ENCODE data around the gene MCF2L. TPM values are rescaled to one million over a fixed set of nuclear protein-coding genes. Genes with fewer than 3 reads are reported as not detected.
"Not testable (repeated sequence)": the region's sequence is repeated elsewhere in the genome, so short reads cannot be mapped to it uniquely, and the experiment has no call there.

Gene MCF2L
- total RNA-seq, 1 donor from 2014 or later = 8.3 TPM

DNA sequence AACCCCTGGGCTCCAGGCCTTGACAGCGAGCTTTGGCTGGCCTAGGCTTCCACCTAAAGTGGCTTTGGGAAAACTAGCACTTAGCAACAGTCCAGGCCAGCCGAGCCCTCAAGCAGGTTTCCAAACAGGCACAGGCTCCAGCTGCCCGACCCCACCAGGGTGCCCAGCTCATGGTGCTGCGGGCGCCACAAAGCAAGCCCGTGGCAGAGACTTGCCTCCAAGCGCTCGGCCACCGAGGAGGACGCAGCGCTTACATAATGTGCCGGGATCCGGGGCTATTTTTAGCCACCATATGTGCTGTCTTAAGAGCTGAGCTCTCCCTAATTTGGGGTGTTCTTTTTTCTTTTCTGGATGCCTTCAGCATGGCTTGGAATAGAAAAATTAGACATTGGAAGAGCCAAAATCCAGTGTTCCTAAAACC, 80.5 kb downstream of the MCF2L start:
- DNase-seq (ENCODE audit: low read depth) = no peak

DNA sequence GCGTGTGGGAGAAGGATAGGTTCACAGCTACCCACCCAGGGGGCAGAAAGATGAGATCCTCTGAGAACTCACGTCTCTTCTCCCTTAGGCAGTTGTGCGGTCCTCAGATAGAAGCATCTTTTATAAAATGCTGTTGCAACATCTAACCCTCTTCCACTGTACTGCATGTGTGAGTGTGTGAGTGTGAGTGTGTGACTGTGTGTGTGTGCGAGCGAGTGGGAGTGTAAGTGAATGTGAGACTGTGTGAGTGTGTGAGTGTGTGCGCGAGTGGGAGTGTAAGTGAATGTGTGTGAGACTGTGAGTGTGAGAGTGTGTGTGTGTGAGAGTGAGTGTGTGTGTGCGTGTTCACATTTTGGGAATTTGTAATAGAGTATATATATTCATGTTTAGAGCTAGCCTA, 81.0 kb downstream of the MCF2L start:
- no peak for DNase-seq (ENCODE audit: low read depth)

DNA sequence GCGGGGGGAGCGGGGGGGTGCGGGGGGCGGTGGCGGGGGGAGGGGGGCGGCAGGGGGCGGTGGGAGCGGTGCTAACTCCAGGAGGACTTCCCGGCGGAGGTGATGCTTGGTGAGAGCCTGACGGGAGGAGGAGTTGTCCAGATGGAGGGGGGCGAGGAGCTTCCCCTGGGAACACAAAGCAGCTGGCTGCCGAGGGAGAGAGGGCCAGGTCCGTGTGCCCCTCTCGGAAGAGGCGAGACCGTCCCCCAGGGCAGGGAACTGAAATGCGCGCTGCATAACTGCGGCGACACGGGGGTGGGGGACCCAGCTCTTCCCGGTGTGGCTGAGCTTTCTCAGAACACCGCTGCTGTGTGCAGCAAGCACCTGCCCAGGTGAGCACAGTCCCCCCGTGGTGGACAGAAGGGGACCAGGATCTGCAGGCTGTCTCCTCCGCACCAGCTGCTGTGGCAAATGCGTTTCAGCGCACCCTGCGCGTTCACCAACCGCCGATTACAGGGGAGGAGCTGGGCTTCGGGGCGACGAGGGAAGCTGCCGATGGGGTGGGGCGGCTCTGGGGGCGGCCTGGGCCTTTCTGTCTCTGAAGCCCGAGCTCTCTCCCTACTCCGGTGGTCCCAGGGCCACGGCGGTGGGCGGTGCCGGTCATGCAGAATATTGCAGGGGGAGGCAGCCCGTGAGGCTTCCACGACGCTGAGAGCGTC, 81.9 kb downstream of the MCF2L start:
- no peak for DNase-seq (ENCODE audit: low read depth)

DNA sequence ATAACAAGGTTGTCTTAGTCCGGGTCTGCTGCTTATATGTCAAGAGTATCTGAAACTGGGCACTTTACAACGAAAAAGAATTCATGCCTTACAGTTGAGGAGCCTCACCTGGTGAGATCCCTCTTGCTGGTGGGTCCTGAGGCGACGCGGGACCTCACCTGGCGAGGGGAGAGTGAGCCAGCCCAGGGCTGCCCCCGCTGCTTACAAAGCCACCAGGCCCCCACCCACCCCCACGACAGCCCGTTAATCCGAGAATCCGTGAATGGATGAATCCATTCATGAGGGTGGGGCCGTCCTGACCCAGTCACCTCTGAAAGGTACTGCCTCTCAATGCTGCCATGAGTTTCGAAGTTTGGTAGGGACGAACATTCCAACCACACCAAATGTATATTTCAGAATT, 82.6 kb downstream of the MCF2L start:
- DNase-seq (ENCODE audit: low read depth) = no peak

DNA sequence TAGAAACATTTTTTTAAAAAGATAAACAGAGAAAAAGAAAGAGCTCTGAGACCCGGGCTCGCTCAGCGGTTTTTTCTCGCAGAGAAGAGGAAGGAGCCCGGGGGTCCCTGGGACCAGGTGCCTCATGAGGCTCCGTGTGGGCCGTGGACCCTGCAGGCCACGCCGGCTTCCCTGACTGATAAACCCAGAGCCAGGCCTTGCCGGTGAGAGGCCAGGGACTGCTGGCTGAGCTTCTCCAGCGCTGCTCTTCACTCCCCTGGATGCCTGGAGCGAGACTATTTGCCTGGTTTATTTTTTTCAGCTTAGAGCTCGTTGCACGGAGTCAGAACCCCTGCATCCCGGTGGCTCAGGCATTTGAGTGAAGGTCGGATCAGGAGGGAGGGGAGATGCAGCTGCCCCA, 83.2 kb downstream of the MCF2L start:
- DNase-seq (ENCODE audit: low read depth) = no peak

DNA sequence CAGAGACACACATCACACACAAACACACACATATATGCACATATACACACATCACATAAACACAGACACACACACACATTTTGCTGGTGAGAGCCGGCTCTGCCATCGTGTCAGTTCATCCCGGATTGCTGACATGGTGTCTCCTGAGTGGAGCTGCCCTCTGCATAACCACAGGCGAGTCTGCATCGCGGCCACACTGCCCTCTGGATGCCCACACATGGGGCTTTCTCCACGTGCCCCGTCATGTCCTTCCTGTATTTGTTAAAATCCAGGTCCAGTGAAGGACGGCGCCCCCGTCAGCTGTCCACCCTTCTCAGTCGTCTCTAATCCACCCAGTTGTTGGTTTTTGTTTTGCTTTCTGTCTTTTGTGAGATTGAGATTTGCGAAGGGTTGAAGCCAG, 84.0 kb downstream of the MCF2L start:
- DNase-seq (ENCODE audit: low read depth) = no peak

DNA sequence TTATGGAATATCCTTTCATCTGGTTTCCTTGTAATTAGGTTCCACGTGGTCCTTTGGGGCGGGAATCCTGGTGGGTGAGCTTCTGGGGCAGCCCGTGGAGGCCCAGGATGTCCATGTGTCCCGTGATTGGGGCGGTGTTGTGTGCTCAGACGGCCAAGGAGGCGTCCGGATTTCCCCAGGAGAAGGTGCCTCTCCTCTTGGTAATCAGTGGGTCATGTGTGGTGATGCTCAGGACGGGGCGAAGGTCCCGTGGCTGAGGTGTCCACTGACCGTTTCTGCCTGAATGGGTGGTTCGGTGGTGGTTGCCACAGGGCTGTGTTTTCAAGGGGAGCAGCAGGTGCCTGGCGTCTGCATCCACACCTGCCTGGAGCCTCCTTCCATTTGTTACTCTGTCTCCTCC, 84.4 kb downstream of the MCF2L start:
- DNase-seq (ENCODE audit: low read depth) = no peak

DNA sequence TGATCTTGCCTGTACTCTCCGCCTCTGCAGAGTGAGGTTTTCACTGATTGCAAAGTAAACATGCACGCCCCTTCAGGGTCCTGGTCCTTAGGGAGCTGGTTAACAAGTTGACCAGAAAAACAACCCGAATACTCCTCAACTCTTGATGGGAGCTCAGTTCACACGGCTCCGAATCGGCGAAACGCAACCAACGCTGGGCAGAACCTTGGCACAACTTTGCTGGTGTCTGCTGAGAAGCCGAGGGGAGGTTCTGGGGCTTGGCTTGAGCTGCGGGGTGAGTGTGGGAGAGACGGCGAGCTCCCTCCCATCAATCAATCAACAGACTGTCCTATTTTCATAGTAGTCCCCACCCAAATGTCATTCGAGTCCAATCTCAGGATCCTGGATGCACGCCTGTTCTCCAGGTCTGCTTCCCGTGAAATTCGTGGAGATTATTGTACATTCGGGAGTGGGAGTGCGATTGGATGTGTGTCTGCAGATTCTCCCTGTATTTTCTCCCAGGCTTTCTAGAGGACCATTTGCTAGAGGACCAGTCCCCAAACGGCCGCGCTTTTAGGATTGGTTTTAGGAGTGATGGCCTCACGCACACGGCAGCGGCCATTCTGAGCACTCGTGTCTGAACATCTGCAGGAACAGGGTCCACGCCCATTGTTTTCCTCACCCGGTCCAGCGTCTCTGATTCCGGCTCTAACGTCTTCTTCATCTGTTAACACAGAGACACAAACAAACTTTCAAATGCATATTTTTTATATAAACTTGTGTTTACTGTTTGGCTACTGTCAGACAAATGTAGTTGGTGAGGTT, 85.0 kb downstream of the MCF2L start:
- no peak for DNase-seq (ENCODE audit: low read depth)

DNA sequence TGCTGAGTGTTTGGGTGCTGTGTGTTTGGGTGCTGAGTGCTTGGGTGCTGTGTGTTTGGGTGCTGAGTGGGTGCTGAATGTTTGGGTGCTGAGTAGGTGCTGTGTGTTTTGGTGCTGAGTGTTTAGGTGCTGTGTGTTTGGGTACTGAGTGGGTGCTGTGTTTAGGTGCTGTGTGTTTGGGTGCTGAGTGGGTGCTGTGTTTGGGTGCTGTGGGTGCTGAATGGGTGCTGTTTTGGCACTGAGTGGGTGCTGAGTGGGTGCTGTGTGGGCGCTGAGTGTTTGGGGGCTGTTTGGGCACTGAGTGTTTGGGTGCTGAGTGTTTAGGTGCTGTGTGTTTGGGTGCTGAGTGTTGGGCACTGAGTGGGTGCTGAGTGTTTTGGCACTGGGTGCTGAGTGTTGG, 88.1 kb downstream of the MCF2L start:
- no peak for DNase-seq (ENCODE audit: low read depth)

DNA sequence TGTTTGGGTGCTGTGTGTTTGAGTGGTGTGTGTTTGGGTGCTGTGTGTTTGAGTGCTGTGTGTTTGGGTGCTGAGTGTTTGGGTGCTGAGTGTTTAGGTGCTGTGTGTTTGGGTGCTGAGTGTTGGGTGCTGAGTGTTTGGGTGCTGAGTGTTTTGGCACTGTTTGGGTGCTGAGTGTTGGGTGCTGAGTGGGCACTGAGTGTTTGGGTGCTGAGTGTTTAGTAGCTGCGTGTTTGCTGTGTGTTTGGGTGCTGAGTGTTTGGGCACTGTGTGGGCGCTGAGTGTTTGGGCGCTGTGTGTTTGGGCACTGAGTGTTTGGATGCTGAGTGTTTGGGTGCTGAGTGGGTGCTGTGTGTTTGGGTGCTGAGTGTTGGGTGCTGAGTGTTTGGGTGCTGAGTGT, 88.5 kb downstream of the MCF2L start:
- not testable (repeated sequence) for DNase-seq (ENCODE audit: low read depth)

DNA sequence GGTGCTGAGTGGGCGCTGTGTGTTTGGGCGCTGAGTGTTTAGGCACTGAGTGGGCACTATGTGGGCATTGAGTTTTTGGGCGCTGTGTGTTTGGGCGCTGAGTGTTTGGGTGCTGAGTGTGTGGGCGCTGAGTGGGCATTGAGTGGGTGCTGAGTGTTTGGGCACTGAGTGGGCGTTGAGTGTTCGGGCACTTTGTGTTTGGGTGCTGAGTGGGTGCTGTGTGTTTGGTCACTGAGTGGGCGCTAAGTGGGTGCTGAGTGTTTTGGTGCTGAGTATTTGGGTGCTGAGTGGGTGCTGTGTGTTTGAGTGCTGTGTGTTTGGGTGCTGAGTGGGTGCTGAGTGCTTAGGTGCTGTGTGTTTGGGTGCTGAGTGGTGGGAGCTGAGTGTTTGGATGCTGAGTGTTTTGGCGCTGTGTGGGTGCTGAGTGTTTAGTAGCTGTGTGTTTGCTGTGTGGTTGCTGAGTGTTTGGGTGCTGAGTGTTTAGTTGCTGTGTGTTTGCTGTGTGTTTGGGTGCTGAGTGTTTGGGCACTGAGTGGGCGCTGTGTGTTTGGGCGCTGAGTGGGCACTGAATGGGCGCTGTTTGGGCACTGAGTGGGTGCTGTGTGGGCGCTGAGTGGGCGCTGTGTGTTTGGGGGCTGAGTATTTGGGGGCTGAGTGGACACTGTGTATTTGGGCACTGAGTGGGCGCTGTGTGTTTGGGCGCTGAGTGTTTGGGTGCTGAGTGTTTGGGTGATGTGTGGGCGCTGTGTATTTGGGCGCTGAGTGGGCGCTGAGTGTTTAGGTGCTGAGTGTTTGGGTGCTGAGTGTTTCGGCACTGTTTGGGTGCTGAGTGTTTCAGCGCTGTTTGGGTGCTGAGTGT, 89.3 kb downstream of the MCF2L start:
- DNase-seq (ENCODE audit: low read depth) = no peak

DNA sequence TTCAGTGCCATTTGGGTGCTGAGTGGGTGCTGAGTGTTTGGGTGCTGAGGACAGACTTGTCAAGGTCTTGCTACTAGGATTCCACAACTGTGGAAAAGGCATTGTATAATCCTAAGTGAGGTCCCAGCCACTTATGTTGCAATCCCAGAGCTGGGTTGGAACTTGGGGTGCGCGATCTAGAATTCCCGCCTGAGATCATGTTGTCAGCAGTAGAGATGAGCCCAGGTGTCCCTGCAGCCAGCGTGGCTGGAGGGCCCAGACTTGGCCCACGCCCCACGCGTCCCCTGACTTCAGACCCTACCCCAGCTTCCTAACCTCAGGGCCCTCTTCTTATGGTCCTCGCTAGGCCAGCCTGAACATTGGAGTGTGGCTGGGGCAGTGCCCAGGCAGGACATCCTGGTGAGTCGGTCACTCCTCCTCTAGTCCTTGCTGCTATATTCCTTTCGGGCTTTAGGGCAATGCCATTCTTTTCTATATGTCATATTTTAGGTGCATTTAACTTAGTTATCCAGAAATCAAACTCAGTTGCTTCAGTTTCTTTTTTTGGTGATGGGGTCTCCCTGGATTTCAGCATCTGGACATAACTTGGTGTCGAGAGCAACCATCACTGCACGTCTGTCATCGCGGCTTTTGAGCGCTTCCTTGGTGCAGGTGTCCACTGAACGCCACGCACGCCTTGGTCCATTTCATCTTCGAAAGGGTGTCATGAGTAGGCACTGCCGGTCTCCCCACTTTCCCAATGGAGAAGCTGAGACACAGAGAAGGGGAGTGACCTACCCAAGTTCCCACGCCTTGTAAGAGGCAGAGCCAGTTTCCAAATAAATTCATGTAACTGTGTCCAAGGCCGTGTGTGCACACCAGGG, 90.2 kb downstream of the MCF2L start:
- DNase-seq (ENCODE audit: low read depth) = no peak

DNA sequence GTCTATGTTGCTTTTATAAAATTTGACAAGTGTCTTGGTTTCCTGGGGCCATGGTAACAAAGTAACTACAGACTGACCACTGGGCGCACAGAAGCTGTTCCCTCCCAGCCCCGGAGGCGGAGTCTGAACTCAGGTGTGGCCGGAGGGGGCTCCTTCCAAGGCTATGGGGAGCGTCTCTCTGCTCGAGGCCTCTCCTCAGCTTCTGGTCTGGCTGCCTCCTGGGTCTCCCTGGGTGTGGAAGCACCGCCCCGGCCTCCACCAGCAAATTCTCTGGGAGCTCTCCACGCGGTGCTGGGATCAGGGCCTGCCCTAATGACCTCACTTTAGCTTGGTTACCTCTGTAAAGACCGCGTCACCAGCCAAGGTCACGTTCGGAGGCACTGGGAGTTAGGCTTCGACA, 90.9 kb downstream of the MCF2L start:
- no peak for DNase-seq (ENCODE audit: low read depth)

DNA sequence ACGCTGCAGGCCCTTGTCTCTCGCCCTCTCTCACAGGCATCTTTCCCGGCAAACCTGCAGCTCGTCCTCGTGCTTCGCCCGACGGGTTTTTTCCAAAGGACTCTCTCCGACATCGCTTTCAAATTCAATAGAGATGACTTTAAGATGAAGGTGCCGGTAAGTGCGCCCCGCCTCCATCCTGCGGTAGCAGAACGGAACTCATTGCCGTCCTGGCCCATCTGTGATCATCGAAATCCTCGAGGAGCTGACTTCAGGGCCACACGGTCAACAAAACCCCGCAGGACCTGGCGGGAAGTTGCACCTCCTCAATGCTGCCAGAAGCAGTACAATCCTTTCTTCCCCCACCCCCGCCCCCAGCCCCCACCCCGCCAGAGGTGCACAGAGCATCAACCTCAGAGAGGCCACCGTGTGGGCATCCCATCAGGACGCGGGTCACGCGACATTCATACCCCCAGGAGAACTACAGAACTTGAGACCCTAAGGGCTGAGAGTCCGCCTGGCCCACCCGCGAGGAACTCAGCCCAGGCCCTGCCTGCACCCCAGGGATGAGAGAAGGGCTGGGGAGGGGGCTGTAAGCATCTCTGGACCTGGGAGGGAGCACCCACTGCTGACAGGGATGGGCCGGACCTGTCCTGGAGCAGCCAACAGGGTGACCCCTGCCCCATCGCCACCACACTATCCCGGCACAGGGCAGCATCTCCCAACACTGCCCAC, 91.7 kb downstream of the MCF2L start:
- DNase-seq (ENCODE audit: low read depth) = no peak

DNA sequence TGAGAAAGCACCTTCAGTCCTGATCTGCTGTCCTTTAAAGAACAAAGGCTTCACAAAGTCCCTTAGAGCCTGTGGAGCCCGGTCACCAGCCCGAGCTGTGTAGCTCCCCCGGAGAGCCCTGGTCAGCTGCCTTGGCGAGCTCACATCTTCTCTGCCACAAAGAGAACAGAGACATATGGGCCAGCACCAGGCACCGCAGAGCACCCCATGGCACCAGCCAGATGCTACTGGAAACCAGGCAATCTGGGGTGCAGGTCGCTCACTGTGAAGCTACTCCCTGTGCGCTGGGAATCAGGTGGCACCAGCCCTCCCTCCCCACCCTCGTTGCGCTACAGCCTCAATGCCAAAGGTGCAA, 92.2 kb downstream of the MCF2L start:
- no peak for DNase-seq (ENCODE audit: low read depth)

DNA sequence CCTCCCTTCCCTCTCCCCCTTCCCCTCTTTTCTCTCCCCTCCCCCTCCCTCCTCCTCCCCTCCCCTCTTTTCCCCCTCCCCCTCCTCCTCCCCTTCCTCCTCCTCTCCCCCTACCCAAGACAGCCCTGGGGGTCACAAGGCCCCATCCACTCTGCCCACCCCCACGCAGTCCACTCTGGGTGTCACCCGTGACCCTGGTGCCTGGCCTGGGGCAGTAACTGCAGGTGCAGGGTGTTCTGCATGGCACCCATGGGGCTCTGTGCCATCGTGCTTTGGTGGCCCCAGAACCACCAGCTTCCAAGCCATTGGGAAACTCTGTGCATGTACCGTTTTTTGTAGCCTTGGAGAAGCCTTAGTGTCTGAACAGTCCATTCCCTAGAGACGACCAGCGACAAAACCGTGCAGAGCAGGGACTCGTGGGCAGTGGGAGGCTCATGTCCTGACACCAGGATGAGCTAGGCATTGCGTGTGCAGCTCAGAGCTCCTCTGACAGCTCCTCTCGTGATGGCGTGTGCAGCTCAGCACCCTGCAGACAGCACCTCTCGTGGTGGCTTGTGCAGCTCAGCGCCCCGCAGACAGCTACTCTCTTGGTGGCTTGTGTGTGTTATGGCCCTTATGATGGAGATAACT, 92.9 kb downstream of the MCF2L start:
- DNase-seq (ENCODE audit: low read depth) = no peak

DNA sequence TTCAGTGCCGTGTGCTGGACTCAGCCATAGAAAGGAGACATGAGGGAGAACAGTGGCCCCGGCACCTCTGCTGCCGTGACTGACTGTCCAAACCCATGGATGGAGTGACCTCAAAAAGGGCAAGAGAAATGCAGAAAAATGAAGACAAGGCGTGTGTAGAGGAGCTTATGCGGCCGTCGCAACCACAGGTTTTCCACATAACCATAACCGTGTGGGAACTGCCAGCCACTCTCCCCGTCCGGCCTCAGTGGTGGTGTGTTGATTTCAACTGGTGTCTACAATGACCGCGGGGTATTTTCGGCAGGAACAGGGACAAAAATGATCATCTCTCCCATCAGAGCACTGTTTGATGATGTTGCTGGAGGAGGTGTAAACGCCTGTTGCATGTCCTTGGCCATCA, 93.7 kb downstream of the MCF2L start:
- no peak for DNase-seq (ENCODE audit: low read depth)

DNA sequence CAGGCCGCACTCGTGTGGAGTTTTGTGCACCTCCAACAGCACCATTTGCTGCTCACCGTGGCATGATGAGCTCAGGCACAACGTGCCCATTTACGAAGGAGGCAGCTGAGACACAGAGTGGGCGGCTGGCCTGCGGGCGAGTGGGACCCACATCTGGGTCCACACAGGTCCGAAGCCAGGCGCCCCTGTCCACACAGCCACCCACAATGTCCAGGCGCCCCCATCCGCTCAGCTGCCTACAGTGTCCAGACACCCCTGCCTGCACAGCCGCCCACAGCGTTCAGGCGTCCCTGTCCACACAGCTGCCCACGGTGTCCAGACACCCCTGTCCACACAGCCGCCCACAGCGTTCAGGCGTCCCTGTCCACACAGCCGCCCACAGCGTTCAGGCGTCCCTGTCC, 94.1 kb downstream of the MCF2L start:
- no peak for DNase-seq (ENCODE audit: low read depth)

DNA sequence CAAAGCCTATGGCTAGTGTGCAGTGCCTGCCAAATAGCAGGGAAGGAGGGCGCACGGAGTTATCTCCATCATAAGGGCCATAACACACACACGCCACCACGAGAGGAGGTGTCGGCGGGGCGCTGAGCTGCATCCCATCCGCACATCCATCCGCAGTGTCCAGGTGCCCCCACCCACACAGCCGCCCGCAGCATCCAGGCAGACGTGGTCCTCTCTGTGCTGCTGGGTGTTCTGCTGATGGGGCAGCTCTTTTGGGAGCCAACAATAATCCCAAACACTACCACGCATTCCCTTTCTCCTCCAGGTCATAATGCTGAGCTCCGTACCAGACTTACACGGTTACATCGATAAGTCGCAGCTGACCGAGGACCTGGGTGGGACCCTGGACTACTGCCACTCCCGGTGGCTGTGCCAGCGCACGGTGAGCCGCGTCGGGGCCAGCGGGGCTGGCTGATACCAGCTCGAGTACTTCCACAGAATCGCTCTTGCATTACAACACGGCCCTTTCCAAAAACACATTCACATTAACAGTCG, 95.1 kb downstream of the MCF2L start:
- no peak for DNase-seq (ENCODE audit: low read depth)
